GM18858 (cell line): ENCODE results near the gene PRKAR1B.
"Not testable (repeated sequence)": the region's sequence is repeated elsewhere in the genome, so short reads cannot be mapped to it uniquely, and the experiment has no call there.

Experiments
- ATAC-seq: cut with Tn5 transposase; IDR thresholded peaks from one replicate; pipeline ENCODE4 v1.9.1; 2021; ENCODE audit not compliant: unreplicated experiment

PRKAR1B gene

GRCh38 chr7:562789-563628 is 164.1 kb downstream of the PRKAR1B start:
- ATAC-seq: no peak

- ATAC-seq: no peak
Measured at GRCh38 chr7:562374-562675, 164.8 kb downstream of the PRKAR1B start.

- ATAC-seq: no peak
Measured at GRCh38 chr7:561631-562373, 165.3 kb downstream of the PRKAR1B start.

GRCh38 chr7:560966-561630 is 166.0 kb downstream of the PRKAR1B start:
- no peak for ATAC-seq

- no peak for ATAC-seq
Measured at GRCh38 chr7:559396-559705, 167.7 kb downstream of the PRKAR1B start.

- no peak for ATAC-seq
Measured at GRCh38 chr7:557558-557881, 169.6 kb downstream of the PRKAR1B start.

- ATAC-seq: no peak
Measured at GRCh38 chr7:556837-557557, 170.1 kb downstream of the PRKAR1B start.

GRCh38 chr7:556291-556826 is 170.7 kb downstream of the PRKAR1B start:
- no peak for ATAC-seq

- no peak for ATAC-seq
Measured at GRCh38 chr7:555551-556160, 171.4 kb downstream of the PRKAR1B start.

- no peak for ATAC-seq
Measured at GRCh38 chr7:553636-554111, 173.4 kb downstream of the PRKAR1B start.

GRCh38 chr7:552868-553635 is 174.0 kb downstream of the PRKAR1B start:
- ATAC-seq: no peak

GRCh38 chr7:552151-552867 is 174.8 kb downstream of the PRKAR1B start:
- not testable (repeated sequence) for ATAC-seq

GRCh38 chr7:551615-551970 is 175.5 kb downstream of the PRKAR1B start:
- not testable (repeated sequence) for ATAC-seq

- ATAC-seq: no peak
Measured at GRCh38 chr7:550881-551614, 176.0 kb downstream of the PRKAR1B start.

- no peak for ATAC-seq
Measured at GRCh38 chr7:549891-550625, 177.0 kb downstream of the PRKAR1B start.

GRCh38 chr7:549066-549890 is 177.8 kb downstream of the PRKAR1B start:
- ATAC-seq: no peak

GRCh38 chr7:548401-548800 is 178.7 kb downstream of the PRKAR1B start:
- no peak for ATAC-seq
